Stimulated activated naive B cell treated with anti-CD40 and anti-IgM and Interleukin-4, amounts not matched to agents 10 μg/mL and 1 μg/mL and 100 μg/mL, for 72 hours (primary cell): Measurements from ENCODE around the gene BACH1.
A peak's percentile ranks its signal among the peaks of the same experiment; 100 is the strongest.

Experiments
- ATAC-seq, 2 donors: fragments of 150-1000 bp; cut with Tn5 transposase; replicated peaks; 2 replicates each; pipeline ENCODE4 v1.10.0; 2021; ENCODE audit warnings: moderate library complexity in 1 of 2
- DNase-seq: peaks from one replicate; pipeline ENCODE4 v3.0.0; 2021
- H3K27ac Mint-ChIP-seq: one replicate; pipeline ENCODE4 v1.8.0; 2022; ENCODE audit warnings: mild to moderate bottlenecking, mixed read lengths
- H3K27me3 Mint-ChIP-seq, 2 donors: one replicate each; pipeline ENCODE4 v1.8.0; 2022; ENCODE audit warnings: mixed read lengths in 2 of 2
- H3K36me3 Mint-ChIP-seq, 2 donors: one replicate each; pipeline ENCODE4 v1.8.0; 2022; ENCODE audit warnings: mixed read lengths in 2 of 2, mild to moderate bottlenecking in 1 of 2
- H3K4me1 Mint-ChIP-seq, 2 donors: one replicate each; pipeline ENCODE4 v1.8.0; 2022; ENCODE audit warnings: mixed read lengths in 2 of 2, mild to moderate bottlenecking in 1 of 2
- H3K4me3 Mint-ChIP-seq, 2 donors: one replicate each; pipeline ENCODE4 v1.8.0; 2022; ENCODE audit warnings: mild to moderate bottlenecking in 2 of 2, mixed read lengths in 2 of 2, moderate library complexity in 1 of 2
- H3K9me3 Mint-ChIP-seq, 2 donors: one replicate each; pipeline ENCODE4 v1.8.0; 2022; ENCODE audit warnings: mixed read lengths in 2 of 2, mild to moderate bottlenecking in 1 of 2

The BACH1 gene

DNA sequence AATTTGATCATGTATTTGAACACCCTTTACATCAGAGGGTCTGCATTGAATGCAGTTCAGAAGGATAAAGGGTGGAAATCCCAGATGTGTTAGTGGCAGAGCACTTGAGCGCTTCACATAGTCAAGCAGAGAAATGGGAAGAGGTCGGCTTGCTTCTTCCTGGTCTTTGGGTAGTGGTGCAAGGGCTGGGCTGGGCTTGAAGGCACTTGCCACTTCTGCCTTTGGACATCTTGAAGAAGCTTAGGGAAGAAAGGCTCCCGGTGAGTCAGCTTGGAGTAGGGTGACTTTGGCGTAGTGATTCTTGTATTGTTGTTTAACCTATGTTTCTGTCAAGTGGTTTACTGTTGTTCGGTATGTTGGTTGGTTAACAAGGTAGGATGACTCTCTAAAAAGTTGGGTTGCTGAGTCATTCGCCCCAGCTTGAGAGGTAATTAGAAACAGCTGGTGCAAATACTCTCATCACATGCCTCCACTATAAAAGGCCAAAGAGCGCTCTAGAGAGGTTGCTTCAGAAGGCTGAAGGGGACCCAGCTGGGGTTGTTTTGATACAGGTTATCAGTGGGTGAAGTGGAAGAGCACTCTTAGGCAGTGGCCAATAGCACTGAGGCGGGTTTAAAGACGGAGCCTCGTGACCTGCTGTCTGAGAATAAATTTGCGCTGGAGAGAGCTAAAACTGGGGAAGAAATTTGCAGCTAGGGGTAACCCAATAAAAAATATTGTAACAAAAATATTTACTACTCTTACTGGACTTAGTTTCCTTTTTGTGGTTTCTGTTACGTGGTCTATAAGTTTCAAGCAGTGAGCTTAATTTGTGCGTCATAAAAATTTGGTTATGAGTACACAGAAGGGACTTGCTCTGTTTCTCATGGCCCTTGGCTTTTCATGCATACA lies 1.4 kb downstream of the BACH1 start:
- Mint-ChIP-seq H3K4me1 (peaks cover 36 to 69% of the 10 kb centered on the region in 2 donors), H3K27me3 (no peaks in the 10 kb centered on the region), H3K4me3 (peak overlapping the region; percentile 84 to 88), H3K9me3 (peaks cover 0 to 2% of the 10 kb centered on the region in 2 donors), H3K27ac (peak overlapping the region; percentile 95), H3K36me3 (peaks cover 0 to 18% of the 10 kb centered on the region in 2 donors)
- ATAC-seq = peak; percentile 81 to 82
- DNase-seq = peak; percentile 68

DNA sequence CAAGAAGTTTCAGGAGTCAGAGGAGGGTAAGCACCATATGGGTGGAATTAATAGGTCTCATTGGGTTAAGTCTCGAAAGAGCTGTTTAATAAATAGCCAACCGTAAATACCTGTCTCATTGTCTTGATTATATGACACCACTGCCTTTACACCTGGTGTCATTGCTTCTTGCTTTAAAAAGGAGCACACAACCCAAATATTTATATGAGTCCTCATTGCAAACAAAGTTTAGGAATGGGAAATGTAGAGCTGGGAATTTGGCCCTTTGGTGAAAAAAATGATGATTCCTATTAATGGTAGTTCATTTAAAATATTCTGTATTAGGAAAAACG lies 2.1 kb downstream of the BACH1 start:
- H3K27me3 Mint-ChIP-seq = no peaks in the 10 kb centered on the region
- peaks cover under 1 to 19% of the 10 kb centered on the region in 2 donors for H3K36me3 Mint-ChIP-seq
- DNase-seq (no peak), ATAC-seq (no peak)
- no peaks in the 10 kb centered on the region for H3K9me3 Mint-ChIP-seq
- peak overlapping the region; percentile 95 for H3K27ac Mint-ChIP-seq
- peak overlapping the region; percentile 84 to 88 for H3K4me3 Mint-ChIP-seq
- H3K4me1 Mint-ChIP-seq = peaks cover 36 to 67% of the 10 kb centered on the region in 2 donors

DNA sequence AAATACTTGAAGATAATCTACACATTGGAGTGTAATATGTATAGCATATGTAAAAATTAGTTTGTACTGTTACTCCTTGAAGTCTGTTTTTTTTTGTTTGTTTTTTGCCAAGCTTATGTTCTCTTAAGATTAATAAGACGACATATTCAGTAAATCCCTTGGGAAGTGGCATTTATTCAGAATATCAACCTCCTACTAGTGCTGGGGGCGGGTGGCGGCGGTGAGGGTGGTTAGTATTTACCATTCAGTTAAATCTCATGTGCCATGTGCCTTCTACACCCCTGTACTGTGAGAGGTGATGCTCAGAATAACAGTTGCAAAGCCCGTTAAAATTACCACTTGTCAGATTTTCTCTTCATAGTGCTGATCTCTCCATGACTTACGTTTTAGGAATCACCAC lies 3.0 kb downstream of the BACH1 start:
- peak overlapping the region; percentile 43 for H3K27ac Mint-ChIP-seq
- DNase-seq (no peak), ATAC-seq (no peak)
- H3K9me3 Mint-ChIP-seq = peaks cover 0 to 4% of the 10 kb centered on the region in 2 donors
- peaks cover 43 to 77% of the 10 kb centered on the region in 2 donors for H3K4me1 Mint-ChIP-seq
- no peaks in the 10 kb centered on the region for H3K27me3 Mint-ChIP-seq
- peaks cover 7 to 28% of the 10 kb centered on the region in 2 donors for H3K36me3 Mint-ChIP-seq
- peak overlapping the region; percentile 44 to 46 for H3K4me3 Mint-ChIP-seq

DNA sequence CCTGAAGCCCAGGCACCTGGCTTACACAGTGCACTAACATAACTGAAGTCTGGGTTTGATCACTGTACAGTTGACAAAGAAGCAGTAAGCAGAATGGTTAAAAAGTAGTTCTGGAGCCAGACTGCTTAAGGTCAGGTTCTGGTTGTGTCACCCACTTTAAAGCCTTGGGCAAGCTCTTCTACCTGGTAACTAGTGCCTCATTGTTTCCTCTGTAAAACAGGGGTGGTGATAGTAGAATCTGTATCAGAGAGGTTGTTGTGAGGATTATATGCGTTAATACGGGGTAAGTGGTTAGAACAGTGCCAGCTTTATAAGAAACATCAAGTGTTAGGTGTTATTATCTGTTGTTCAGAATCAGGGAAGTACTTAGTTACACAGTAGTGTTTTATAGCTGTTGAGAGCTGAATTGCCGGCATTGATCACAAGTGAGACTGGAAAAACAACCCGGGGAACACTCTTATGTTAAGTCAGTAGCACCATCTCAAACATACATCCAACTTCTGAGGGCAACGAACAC lies 3.7 kb downstream of the BACH1 start:
- no peak for DNase-seq
- no peak for ATAC-seq
- Mint-ChIP-seq H3K36me3 (peaks cover 7 to 28% of the 10 kb centered on the region in 2 donors), H3K27me3 (no peaks in the 10 kb centered on the region), H3K4me1 (peaks cover 45 to 76% of the 10 kb centered on the region in 2 donors), H3K4me3 (peak overlapping the region; percentile 3 to 44), H3K27ac (peak overlapping the region; percentile 11), H3K9me3 (peaks cover 0 to 4% of the 10 kb centered on the region in 2 donors)

DNA sequence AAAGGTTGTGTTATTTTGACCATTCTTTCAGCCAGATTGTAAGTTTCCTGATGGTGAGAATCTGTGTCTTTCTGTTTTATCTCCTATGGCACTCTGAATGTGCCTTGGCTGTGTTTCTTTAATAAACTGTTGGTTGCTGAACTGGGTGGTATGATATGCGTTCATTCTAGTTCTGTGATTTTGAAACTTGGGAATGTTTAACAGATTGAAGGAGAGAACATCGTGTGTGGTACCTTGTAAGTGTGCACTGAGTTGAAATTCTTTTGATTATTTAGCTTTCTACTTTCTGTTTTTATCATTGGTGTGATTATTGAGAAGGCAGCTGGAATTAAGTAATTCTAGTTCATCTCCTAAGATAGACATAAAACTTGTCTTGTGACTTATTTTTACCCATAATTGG lies 4.6 kb downstream of the BACH1 start:
- peaks cover 7 to 28% of the 10 kb centered on the region in 2 donors for H3K36me3 Mint-ChIP-seq
- peaks cover 0 to 4% of the 10 kb centered on the region in 2 donors for H3K9me3 Mint-ChIP-seq
- H3K27me3 Mint-ChIP-seq = no peaks in the 10 kb centered on the region
- ATAC-seq (no peak), DNase-seq (no peak)
- H3K4me3 Mint-ChIP-seq = no peak overlapping the region
- peaks cover 41 to 76% of the 10 kb centered on the region in 2 donors for H3K4me1 Mint-ChIP-seq
- H3K27ac Mint-ChIP-seq = peak overlapping the region; percentile 47

DNA sequence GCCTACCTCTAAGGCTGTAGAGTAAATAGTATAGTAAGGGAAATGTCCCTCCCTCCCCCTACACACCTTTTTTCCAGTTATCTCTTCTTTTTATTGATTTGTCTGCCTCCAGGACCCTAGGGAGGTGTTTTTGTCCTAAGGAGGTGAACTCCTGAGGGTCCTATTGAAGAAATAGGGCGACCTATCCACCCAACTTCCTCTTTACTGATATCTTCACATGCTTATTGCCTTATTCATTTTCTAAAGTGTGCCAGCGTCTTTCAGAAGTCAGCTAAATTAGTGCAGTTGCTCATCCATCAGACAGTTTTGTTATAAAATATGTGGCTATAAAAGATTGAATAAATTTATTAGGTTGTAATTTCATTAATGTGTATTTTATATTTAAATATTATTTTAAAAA lies 5.9 kb downstream of the BACH1 start:
- ATAC-seq (no peak), DNase-seq (no peak)
- Mint-ChIP-seq H3K27me3 (no peaks in the 10 kb centered on the region), H3K36me3 (peaks cover 7 to 26% of the 10 kb centered on the region in 2 donors), H3K9me3 (peaks cover 0 to 4% of the 10 kb centered on the region in 2 donors), H3K4me3 (peak overlapping the region in 1 of 2 donors; percentile 9), H3K27ac (peak overlapping the region; percentile 77), H3K4me1 (peaks cover 43 to 84% of the 10 kb centered on the region in 2 donors)

DNA sequence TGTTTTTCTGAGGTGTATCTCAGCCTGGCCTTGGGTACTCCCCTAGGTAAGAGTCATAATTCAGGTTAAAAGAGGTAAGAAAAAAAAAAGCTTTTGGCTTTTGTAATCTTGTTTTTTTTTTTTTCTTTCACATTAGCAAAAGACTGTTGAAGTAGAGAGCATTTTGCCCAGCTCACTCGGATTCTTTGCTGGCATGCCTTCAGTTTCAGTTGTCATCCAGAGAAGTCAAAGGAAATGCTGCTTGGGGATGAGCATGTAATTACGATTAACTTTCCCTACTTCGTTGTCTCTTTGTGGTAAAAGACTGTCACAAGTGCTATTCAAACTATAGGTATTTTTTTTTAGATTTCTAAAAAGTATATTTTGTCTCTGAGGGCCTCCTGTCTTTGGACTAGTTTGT lies 6.3 kb downstream of the BACH1 start:
- no peak overlapping the region for H3K4me3 Mint-ChIP-seq
- peaks cover 40 to 79% of the 10 kb centered on the region in 2 donors for H3K4me1 Mint-ChIP-seq
- peaks cover 0 to 4% of the 10 kb centered on the region in 2 donors for H3K9me3 Mint-ChIP-seq
- no peak for ATAC-seq
- H3K27ac Mint-ChIP-seq = no peak overlapping the region
- no peaks in the 10 kb centered on the region for H3K27me3 Mint-ChIP-seq
- H3K36me3 Mint-ChIP-seq = peaks cover 7 to 23% of the 10 kb centered on the region in 2 donors
- DNase-seq = no peak

DNA sequence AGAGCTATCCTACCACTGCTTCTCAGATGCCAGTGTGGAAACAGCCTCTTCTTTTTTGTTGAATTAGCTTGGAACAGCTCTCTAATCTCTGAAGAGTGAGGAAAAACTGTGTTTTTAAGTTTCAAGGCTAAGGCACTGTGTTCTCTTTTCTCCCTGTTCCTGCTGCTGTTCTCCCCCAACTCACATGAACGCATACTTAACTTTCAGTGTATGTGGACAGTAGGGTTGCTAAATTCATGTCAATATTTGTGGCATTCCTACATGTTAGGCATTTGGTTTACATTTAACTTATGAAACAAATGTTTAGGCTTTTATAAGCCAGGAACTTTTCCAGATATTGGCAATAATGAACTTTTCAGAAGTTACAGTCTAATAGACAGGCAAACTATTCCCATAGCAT lies 6.8 kb downstream of the BACH1 start:
- peaks cover 0 to 4% of the 10 kb centered on the region in 2 donors for H3K9me3 Mint-ChIP-seq
- peaks cover 7 to 26% of the 10 kb centered on the region in 2 donors for H3K36me3 Mint-ChIP-seq
- H3K4me1 Mint-ChIP-seq = peaks cover 40 to 77% of the 10 kb centered on the region in 2 donors
- peak overlapping the region in 1 of 2 donors; percentile 0 for H3K4me3 Mint-ChIP-seq
- H3K27me3 Mint-ChIP-seq = no peaks in the 10 kb centered on the region
- no peak for DNase-seq
- no peak for ATAC-seq
- H3K27ac Mint-ChIP-seq = peak overlapping the region; percentile 14

DNA sequence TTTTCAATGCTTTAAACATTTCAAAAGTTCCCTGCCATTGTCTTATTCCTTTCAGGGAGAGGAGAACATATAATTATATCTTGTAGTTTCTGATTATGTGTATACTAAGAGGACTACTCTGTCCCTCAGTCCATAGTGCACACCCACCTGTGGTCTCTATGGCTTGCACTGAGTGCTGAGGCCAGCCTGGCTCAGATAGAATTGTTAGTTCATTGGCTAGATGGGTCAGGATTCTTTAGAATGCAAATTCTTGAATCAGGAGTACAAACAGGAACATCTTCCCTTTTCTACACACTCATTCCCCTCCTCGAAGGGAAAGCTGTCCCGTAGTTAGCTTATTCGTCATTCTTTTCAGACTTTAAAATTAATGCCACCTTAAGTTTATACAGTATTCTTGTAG lies 8.2 kb downstream of the BACH1 start:
- peaks cover 12 to 29% of the 10 kb centered on the region in 2 donors for H3K36me3 Mint-ChIP-seq
- H3K27me3 Mint-ChIP-seq = no peaks in the 10 kb centered on the region
- ATAC-seq (peak; percentile 43 to 55), DNase-seq (no peak)
- peaks cover 40 to 79% of the 10 kb centered on the region in 2 donors for H3K4me1 Mint-ChIP-seq
- no peak overlapping the region for H3K4me3 Mint-ChIP-seq
- H3K27ac Mint-ChIP-seq = no peak overlapping the region
- peaks cover 0 to 4% of the 10 kb centered on the region in 2 donors for H3K9me3 Mint-ChIP-seq

DNA sequence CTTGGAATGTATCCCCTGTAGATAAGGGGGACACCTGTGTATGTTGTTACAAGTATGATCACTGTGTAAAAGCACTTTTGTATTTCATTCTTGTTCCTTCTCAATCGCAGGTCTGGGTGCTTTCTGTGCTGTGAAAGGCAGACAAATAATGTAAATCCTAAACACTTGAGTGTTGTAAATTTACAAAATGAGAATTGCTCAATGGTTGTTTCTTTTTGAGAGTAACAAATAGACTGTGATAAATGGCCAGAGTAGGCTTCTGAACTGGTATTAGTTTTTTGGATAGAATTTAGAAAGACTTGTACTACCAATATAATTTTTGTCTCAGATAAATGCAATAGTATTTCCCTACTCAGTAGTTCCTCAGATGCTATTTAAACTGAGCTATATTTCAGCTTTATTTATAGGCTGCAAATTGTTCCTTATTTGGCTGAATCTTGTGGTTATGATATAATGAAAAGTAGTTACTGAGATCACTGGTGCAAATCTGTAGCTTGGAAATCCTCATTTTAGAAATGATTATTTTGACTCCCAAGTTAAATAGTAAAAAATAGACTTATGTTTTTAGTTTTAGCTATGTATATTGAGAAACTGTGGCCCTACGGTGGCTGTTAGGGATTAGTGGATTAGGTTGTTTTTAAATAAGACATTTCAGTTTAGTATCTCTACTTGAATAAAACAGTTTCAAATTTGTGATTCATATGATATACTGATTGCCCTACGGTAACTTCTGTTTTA lies 9.2 kb downstream of the BACH1 start:
- peaks cover 0 to 4% of the 10 kb centered on the region in 2 donors for H3K9me3 Mint-ChIP-seq
- no peak overlapping the region for H3K4me3 Mint-ChIP-seq
- H3K4me1 Mint-ChIP-seq = peaks cover 38 to 79% of the 10 kb centered on the region in 2 donors
- peak in 1 of 2 donors; percentile 45 for ATAC-seq
- DNase-seq = no peak
- no peak overlapping the region for H3K27ac Mint-ChIP-seq
- peaks cover 16 to 30% of the 10 kb centered on the region in 2 donors for H3K36me3 Mint-ChIP-seq
- no peaks in the 10 kb centered on the region for H3K27me3 Mint-ChIP-seq

DNA sequence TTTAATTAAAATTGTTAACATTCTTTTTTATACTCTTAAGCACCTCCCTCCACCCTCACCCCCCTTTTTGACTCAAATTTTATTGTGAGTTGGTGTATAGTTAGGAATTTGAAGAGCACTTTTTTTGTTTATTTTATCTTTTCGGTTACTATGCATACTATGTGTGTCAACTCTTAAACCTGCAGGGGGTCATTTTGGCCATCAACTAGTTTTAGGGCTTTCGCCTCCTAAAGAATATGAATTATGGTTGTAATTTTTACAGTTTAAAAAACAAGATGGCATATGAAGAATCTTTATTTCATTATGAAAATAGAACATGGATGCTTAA lies 9.7 kb downstream of the BACH1 start:
- no peak overlapping the region for H3K27ac Mint-ChIP-seq
- H3K36me3 Mint-ChIP-seq = peaks cover 16 to 30% of the 10 kb centered on the region in 2 donors
- DNase-seq = no peak
- ATAC-seq = no peak
- no peak overlapping the region for H3K4me3 Mint-ChIP-seq
- H3K9me3 Mint-ChIP-seq = peaks cover 0 to 4% of the 10 kb centered on the region in 2 donors
- H3K4me1 Mint-ChIP-seq = peaks cover 38 to 79% of the 10 kb centered on the region in 2 donors
- no peaks in the 10 kb centered on the region for H3K27me3 Mint-ChIP-seq

DNA sequence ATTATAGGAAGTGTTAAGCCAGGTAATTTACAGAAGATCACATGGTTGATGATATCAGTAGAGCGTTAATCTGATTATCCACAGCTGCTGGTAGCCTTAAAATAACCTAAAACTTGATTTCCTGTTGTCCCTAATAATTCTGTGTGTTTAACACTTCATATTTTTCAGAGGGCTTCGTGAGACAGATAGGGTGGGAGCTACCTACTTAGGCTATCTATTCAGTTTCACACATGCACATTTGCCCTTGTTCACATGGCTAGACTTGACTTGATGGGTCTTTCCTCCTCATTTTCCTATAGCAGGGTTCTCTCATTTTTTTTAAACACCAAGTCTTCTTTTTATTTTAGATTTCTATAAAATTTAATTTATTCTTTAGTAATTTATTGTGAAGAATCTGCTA lies 11.0 kb downstream of the BACH1 start:
- peaks cover 16 to 30% of the 10 kb centered on the region in 2 donors for H3K36me3 Mint-ChIP-seq
- ATAC-seq (no peak), DNase-seq (no peak)
- no peaks in the 10 kb centered on the region for H3K27me3 Mint-ChIP-seq
- peaks cover 0 to 4% of the 10 kb centered on the region in 2 donors for H3K9me3 Mint-ChIP-seq
- H3K4me1 Mint-ChIP-seq = peaks cover 43 to 83% of the 10 kb centered on the region in 2 donors
- H3K4me3 Mint-ChIP-seq = no peak overlapping the region
- H3K27ac Mint-ChIP-seq = no peak overlapping the region

DNA sequence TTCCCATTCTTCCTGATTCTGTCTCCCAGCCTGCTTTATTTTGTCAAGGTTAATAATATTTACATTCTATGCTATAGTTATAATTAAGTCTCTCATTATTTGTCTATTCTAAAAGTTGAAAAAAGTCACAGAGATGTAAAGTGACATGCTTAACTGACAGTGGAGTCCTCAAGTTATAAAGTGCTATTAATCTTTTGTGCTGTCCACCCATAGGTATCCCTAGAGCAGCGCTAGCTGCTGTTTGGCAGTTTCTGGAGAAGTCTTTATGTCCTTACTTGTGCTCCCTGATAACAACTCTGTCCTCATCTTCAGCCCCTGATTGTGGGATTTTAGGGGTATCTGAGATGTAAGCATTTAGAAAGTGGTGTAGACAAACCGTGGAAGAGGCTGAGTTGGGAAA lies 13.1 kb downstream of the BACH1 start:
- peaks cover 43 to 80% of the 10 kb centered on the region in 2 donors for H3K4me1 Mint-ChIP-seq
- H3K4me3 Mint-ChIP-seq = no peak overlapping the region
- H3K36me3 Mint-ChIP-seq = peaks cover 9 to 21% of the 10 kb centered on the region in 2 donors
- no peak for DNase-seq
- H3K27ac Mint-ChIP-seq = no peak overlapping the region
- no peak for ATAC-seq
- no peaks in the 10 kb centered on the region for H3K27me3 Mint-ChIP-seq
- H3K9me3 Mint-ChIP-seq = no peaks in the 10 kb centered on the region

DNA sequence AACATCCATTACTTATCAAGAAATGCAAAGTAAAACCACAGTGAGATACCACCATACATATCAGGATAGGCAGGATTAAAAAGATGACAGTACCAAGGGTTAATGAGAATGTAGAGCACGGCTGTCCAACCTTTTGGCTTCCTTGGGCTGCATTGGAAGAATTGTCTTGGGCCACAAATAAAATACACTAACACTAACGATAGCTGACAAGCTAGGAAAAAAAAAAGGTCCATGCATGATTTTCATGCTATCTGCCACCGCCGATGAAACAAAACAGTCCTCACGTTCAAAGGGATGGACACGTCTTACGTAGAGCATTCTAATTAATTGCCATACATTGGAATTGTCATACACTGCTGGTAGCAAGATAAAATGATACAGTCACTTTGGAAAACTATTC lies 14.3 kb downstream of the BACH1 start:
- Mint-ChIP-seq H3K27ac (no peak overlapping the region), H3K27me3 (no peaks in the 10 kb centered on the region), H3K9me3 (no peaks in the 10 kb centered on the region), H3K36me3 (peaks cover 15 to 27% of the 10 kb centered on the region in 2 donors), H3K4me3 (no peak overlapping the region), H3K4me1 (peaks cover 44 to 81% of the 10 kb centered on the region in 2 donors)
- DNase-seq (no peak), ATAC-seq (no peak)
